Activated gamma-delta T cell (primary cell): ENCODE data around the gene SDK1.
"Not testable (repeated sequence)": the region's sequence is repeated elsewhere in the genome, so short reads cannot be mapped to it uniquely, and the experiment has no call there.

ENCODE experiments used
- DNase-seq: peaks from one replicate; lab custom pipeline; 2025; lab: John Stamatoyannopoulos, UW

Gene SDK1

GRCh38 chr7:3916146-3916545 is 615.1 kb downstream of the SDK1 start:
- DNase-seq: no peak

DNA sequence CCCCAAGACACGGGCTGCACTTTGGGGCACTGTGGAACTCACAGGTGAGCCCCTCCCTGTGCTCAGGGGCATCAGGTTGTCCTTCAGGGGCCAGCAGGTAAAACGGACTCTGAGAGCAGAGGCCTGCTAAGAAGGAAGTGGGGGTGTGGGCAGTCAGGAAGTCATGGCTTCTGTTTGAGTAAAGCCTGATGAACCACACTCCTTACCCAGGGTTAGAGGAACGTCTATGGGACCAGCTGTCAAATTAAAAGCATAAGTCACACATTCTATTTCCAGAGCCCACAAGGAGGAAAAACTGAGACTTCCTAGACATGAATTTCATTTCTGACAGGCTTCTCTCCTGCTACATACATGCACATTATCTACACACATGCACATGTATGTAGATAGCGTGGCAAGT is 616.4 kb downstream of the SDK1 start:
- DNase-seq: no peak

GRCh38 chr7:3918576-3918975 is 617.5 kb downstream of the SDK1 start:
- DNase-seq: no peak

DNA sequence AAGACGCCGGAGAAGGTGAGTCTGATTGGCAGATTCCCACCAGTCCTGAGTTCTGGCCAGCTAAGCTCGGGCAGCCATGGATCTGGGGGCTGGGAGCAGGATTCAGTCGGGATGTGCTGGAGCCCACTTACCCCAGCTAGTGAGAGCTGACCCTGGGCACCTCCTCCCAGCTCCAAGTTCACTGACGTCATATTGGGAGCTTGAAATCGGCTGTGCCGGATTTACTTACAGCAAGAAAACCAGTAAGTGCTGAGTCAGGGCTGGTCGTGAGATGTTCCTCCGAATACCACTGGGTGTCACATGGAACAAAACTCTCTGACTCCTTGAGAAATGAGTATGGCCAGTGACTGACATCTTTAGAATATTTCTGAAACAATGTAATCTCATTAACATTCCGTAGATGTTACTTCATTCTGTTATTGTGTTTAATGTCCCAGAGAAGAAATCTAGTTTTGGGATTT is 621.2 kb downstream of the SDK1 start:
- no peak for DNase-seq

GRCh38 chr7:3923307-3923918 is 622.4 kb downstream of the SDK1 start:
- DNase-seq: no peak

- DNase-seq: no peak
These were observed 623.2 kb downstream of the SDK1 start for GRCh38 chr7:3924277-3924676.

- DNase-seq: no peak
These were observed 626.5 kb downstream of the SDK1 start for GRCh38 chr7:3927446-3928110.

DNA sequence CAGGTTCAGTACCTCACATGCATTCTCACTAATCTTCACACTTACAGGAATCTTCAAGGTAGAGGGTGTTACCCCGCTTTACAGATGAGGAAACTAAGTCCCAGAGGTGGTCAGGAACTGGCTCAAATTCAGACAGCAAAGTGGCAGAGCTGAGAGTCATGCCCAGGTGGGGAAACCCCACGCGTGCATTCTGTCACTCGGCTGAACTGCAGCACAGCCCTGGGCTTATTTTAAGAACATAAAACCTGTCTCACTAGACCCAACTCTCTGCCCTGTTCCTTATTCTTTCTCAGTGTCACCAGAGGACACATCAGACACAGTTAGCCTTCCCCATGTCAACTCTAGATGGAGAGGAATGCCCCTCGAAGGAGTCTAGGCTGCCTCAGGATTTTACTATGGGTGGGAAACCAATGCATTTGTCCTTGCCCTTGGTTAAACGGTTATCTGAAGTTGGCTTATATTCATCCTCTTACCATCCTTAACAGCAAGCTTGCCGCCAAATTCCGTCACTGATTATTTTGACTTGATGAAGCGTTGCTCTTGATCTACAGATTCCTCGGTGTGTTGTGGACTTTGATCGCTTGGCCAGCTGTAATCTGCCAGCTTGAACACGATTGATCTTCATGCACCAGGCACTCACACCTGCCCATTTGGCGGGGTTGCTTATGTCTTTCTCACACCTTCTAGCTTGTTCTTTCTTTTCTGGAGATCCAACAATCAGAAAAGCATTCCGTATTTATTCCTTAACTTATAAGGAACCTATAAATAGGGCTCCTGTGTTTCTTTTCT is 627.9 kb downstream of the SDK1 start:
- no peak for DNase-seq

DNA sequence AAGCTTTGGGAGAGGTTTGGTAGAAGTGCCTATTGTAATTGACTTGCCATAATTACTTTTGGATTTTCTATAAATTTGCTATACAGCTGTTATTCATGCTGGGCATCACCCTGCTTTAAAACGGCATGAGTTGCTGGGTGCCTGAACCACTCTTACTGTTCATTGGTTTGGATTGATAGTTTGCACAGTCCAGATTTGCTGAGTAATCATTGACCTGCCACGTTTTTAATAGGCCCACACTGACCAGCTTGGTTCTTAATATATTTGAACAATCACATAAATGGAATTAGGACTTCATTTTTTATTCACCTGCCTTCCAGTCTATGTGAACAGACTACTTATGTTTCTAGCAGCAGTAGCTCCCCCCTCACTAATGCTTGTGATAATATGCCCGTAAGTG is 630.8 kb downstream of the SDK1 start:
- DNase-seq: no peak

GRCh38 chr7:3937146-3937545 is 636.1 kb downstream of the SDK1 start:
- DNase-seq: no peak

GRCh38 chr7:3937605-3938004 is 636.6 kb downstream of the SDK1 start:
- DNase-seq: no peak

GRCh38 chr7:3941706-3942105 is 640.7 kb downstream of the SDK1 start:
- not testable (repeated sequence) for DNase-seq

GRCh38 chr7:3942276-3942675 is 641.2 kb downstream of the SDK1 start:
- no peak for DNase-seq

DNA sequence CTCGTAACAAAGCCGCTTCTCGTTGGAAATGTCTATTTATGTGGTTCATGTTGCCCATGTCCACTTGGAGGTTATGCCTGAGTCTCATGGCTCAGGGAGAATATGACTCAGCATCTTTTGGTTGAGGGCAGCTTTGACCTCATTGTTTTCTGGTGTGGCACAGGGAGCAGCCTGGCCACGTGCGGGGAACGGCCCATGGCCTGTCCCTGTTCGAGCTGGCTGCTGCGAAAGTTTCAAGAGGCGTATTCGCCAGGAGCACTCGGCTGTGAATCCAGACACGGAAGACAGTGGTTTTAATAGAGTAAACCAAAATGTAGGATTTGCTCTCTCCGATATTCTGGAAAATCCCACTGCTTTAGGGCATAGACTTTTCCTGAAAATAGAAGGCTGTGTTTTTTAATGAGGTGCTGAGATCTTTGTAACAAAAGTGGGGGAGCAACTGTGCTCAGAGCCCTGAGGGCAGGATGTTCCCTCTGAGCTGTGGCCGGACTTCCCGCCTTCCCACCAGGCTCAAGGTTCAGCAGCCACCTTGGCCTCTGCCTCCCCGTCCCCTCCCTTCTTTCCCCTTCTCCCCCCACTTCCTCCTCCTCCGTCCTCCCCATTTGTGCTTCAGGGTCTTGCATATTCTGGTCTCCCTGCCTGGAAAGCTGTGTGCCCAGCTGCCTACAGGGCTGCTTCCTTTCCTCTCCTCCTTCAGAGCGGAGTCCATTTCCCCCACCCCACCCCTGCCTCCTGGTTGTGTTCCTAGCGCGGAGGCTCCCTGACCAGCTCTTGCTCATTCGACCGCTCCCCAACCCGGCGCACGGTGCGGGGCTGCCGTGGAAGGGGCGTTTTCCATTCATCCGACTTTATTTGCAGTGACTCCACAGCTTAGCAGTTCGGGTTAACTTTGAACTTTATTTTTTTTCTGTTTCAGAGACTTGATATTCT is 642.0 kb downstream of the SDK1 start:
- DNase-seq: no peak

GRCh38 chr7:3943779-3944520 is 642.9 kb downstream of the SDK1 start:
- DNase-seq: no peak

DNA sequence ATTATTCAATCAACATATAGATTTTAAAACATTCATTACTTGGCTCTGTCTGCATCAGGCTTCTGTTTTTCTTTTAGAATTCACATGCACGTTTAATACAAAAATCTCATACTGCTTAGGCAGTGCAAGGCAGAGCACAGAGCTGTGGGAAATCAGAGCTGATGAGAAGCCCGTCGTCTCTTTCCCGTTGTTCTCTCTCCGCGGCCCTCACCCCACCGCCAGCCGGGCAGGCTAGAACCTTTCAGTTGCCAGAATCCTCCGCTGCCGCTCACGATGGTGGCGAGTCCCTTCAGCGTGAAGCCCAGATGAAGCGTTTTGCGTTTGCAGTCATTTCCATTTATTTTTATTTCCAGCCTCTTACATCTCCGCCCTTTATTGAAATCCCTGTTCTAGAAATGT is 648.2 kb downstream of the SDK1 start:
- DNase-seq: no peak

DNA sequence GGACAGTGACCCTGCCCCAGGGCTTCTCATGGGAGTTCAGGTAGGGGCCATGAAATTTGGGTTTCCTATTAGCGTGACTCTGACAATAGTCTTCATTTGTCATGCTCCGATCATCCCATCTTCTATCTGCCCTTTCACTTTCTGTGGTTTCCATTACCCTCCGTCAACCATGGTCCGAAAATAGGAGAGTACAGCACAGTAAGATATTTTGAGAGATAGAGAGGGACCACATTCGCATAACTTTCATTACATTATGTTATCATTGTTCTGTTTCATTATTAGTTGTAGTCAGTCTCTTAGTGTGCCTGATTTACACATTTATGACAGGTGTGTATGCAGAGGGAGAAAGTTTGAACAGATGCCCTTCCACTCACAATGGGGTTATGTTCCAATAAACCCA is 649.2 kb downstream of the SDK1 start:
- no peak for DNase-seq

GRCh38 chr7:3951316-3952055 is 650.4 kb downstream of the SDK1 start:
- no peak for DNase-seq

- no peak for DNase-seq
These were observed 652.1 kb downstream of the SDK1 start for GRCh38 chr7:3953133-3953532.

DNA sequence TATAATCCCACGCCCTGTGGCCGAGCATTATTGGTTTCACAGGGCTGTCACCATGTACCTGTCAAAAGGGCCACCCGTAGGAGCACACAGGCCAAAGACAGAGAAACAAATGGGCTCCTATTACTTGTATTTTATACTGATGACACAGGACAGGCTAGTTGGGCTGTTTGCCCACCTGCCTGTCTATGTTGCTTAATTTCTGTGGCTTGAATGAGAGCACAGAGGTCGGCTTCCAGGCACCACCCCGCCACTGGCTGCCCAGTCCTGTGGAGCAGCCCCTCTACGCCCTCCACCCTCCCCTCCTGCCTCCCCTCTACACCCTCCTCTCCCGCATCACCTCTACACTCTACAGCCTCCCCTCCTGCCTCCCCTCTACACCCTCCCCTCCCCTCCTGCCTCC is 652.9 kb downstream of the SDK1 start:
- no peak for DNase-seq

- DNase-seq: no peak
These were observed 654.0 kb downstream of the SDK1 start for GRCh38 chr7:3955026-3955425.
